Measurements from ENCODE around the gene SLC1A6.

DNA sequence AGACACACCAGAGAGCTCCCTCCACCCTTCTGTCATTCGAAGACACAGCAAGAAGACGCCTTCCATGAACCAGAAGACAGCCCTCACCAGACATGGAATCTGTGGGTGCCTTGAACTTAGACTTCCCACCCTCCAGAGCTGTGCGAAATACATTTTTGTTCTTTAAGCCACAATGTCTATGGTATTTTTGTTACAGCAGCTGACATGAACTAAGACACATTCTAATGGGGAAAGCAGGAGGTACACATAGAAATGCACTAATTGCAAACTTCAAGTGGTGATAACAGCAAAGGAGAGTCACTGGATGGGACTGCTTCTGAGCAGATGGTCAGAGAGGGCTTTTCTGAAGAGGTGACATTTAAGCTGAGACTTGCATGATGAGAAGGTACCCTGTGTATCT, 22.2 kb downstream of the SLC1A6 start:
- TF ChIP-seq, protein P1, sequence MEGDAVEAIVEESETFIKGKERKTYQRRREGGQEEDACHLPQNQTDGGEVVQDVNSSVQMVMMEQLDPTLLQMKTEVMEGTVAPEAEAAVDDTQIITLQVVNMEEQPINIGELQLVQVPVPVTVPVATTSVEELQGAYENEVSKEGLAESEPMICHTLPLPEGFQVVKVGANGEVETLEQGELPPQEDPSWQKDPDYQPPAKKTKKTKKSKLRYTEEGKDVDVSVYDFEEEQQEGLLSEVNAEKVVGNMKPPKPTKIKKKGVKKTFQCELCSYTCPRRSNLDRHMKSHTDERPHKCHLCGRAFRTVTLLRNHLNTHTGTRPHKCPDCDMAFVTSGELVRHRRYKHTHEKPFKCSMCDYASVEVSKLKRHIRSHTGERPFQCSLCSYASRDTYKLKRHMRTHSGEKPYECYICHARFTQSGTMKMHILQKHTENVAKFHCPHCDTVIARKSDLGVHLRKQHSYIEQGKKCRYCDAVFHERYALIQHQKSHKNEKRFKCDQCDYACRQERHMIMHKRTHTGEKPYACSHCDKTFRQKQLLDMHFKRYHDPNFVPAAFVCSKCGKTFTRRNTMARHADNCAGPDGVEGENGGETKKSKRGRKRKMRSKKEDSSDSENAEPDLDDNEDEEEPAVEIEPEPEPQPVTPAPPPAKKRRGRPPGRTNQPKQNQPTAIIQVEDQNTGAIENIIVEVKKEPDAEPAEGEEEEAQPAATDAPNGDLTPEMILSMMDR (conservative IDR thresholded peaks at IDR 0.05 in 1 of 2, IDR thresholded peaks at IDR 0.05 in 1 of 2; ENCODE audit: extremely low read depth in 1 of 2, insufficient read depth in 1 of 2, low read depth in 1 of 2, low read length in 2 of 2), result no peak
- no peak for TF ChIP-seq EZH2 (IDR thresholded peaks at IDR 0.05; ENCODE audit: borderline replicate concordance, low read length)
